ENCODE results near the gene KRT1. TPM values are rescaled to one million over a fixed set of nuclear protein-coding genes. Genes with fewer than 3 reads are reported as not detected.

Gene KRT1
- total RNA-seq, 8 experiments from 2014 or later: 0.17 to 0.24 (median 0.20) TPM; not detected in 5

DNA sequence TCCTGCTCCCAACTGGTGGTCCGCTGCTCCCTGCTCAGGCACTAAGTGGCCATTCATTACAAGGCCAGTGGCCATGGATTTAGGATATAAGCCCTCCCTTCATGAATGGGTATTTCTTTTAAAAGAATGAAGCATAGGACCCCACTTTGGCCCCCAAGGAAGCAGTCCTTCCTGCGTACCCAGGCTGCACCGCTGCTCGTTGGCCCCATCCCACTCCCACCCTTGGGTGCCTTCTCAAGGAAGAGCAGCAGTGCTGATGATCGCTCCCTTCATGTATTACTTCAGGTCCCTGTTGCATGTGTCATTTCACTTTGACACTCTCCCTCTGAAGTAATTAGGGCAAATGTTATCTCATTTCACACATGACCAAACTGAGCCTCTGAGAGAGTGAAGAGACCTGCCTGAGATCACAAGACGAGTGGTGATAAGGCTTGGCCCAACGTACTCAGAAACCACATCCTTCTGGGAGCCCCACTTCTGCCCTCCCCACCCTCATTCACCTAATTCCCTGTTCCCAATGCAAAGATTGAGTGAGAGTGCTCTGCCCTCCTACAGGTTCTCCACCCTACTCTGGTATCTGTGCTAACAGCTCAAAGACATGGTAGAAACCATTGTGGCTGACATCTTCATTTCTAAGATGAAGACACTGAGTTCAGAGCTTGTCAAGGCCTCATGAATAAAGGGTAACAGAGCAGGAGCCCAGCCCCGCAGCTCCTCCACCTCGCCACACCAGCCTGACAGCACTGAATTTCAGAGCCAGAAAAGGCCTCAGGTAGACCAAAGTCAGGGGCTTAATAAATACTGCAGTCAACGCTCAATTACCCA, 17.9 kb downstream of the KRT1 start:
- no peak overlapping the region for H3K27ac ChIP-seq
- no peak overlapping the region for H3K4me3 ChIP-seq
- in situ Hi-C loops (cut with MboI; ENCODE audit: low pct_unique_long_range_greater_than_20kb in 2 of 9, low sequenced_read_pairs in 9 of 9, unreplicated experiment in 9 of 9): loop anchor here in 1 of 9 experiments (25.0 kb wide), 1 partner anchor 200 kb away; no protein-coding TSS in a partner anchor
- 20 to 100% (median 73%) methylated on average over 1 to 6 of the region's 10 CpGs; no CpG with 5 or more reads in 3 of the 10 experiments for WGBS, 10 experiments
- H3K4me1 ChIP-seq (replicated peaks in 1 of 2): no peaks in the 10 kb centered on the region
- ATAC-seq (replicated peaks in 6 of 8): no peak

DNA sequence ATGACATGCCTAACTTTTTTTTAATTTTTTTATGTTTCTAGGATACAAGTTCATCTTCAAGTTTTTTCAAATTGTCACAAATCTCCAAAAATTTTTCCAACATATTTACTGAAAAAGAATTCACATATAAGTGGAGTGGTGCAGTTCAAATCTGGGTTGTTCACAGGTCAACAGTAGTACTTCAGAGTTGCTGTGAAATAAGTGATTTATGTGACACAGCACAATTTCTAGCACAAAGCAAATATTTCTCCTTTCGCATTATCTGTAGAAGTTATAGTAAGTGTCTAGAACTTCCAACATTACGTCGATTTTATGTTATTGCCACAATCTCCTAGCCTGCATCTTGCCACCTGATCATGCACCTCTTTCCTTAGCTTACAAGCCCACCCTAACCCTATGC, 18.5 kb downstream of the KRT1 start:
- ATAC-seq (replicated peaks in 6 of 8): no peak
- 68 to 100% (median 83%) methylated on average over 1 to 3 of the region's 3 CpGs; no CpG with 5 or more reads in 3 of the 10 experiments for WGBS, 10 experiments
- in situ Hi-C loops (cut with MboI; ENCODE audit: low pct_unique_long_range_greater_than_20kb in 2 of 9, low sequenced_read_pairs in 9 of 9, unreplicated experiment in 9 of 9): loop anchor here in 1 of 9 experiments (25.0 kb wide), 1 partner anchor 201 kb away; no protein-coding TSS in a partner anchor

DNA sequence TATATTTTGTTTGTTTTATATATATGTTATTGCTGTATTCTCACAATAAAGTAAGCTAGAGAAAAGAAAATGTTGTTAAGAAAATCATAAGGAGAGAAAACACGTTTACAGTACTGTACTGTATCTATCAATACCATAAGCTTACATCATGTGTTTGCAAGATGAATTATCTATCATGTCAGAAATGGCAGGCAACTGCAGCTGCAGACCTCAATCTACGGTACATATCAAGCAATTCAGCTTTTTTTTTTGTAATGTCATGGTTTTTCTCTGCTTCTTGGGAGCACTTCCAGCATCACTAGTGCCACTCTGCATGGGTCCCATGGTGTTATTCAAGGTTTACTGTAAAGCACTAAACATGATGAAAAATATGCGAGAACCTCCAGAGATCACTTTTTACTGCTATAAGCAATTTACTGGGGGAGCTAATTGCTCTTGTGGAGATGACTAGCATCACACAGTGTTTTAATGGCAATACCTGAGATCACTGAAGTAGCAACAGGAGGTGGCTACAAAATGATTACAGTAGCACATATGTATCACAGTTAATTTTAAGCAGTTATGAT, 19.2 kb downstream of the KRT1 start:
- WGBS, 10 experiments: 25 to 83% (median 61%) methylated on average over 1 to 3 of the region's 3 CpGs; no CpG with 5 or more reads in 1 of the 10 experiments
- Histone ChIP-seq H3K4me1 (replicated peaks in 1 of 2) (no peaks in the 10 kb centered on the region), H3K4me3 (no peak overlapping the region), H3K27ac (no peak overlapping the region)
- in situ Hi-C loops (cut with MboI; ENCODE audit: low pct_unique_long_range_greater_than_20kb in 2 of 9, low sequenced_read_pairs in 9 of 9, unreplicated experiment in 9 of 9): loop anchor here in 1 of 9 experiments (25.0 kb wide), 1 partner anchor 201 kb away; no protein-coding TSS in a partner anchor
- peak in 1 of 8 experiments; percentile 15 for ATAC-seq (replicated peaks in 6 of 8)

More for the DNA sequence above, 18.5 kb downstream of the KRT1 start:
- Histone ChIP-seq H3K27ac (no peak overlapping the region), H3K4me3 (no peak overlapping the region), H3K4me1 (replicated peaks in 1 of 2) (no peaks in the 10 kb centered on the region)

DNA sequence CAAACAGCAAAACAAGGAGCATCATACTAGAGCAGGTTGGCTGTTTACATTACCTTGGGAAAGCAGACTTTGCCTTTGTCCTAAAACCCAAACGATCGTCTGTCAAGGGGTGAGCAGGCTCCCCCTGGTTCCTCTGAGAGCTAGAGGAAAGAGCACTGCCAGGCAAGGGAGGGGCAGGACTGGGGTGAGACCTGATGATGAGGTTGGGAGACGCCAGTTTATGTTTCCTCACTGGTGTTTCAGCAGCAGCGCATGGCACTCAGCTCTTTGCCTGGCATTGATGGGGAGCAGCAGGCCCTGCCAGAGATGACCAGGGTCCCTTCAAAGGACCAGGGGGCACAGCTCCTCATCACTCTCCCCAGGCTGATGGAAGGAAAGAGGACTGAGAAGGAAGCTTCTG, 20.3 kb downstream of the KRT1 start:
- in situ Hi-C loops (cut with MboI; ENCODE audit: low pct_unique_long_range_greater_than_20kb in 2 of 9, low sequenced_read_pairs in 9 of 9, unreplicated experiment in 9 of 9): loop anchor here in 1 of 9 experiments (25.0 kb wide), 1 partner anchor 202 kb away; no protein-coding TSS in a partner anchor
- Histone ChIP-seq H3K27ac (no peak overlapping the region), H3K4me3 (no peak overlapping the region), H3K4me1 (replicated peaks in 1 of 2) (no peaks in the 10 kb centered on the region)
- 0 to 100% (median 47%) methylated on average over 1 to 3 of the region's 4 CpGs; no CpG with 5 or more reads in 5 of the 10 experiments for WGBS, 10 experiments
- no peak for ATAC-seq (replicated peaks in 6 of 8)

DNA sequence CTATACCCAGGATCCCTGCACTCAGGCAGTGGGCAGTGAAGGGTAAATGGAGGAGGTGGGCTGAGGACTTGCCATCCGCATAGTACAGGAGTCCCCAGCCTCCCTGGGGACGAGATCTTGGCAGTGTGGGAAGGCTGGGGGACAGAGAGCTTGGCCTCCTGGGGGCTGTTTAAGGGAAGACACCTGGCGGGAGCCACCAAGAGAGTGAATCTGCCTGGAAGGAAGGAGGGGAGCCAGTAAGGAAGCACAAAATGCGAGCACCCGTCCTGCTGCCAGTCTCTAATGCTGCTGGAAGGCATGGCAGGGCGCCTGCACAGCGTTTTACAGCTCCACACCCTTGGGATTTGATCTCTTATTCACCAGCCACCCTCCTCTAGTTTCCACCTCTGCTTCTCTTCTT, 20.8 kb downstream of the KRT1 start:
- in situ Hi-C loops (cut with MboI; ENCODE audit: low pct_unique_long_range_greater_than_20kb in 2 of 9, low sequenced_read_pairs in 9 of 9, unreplicated experiment in 9 of 9): loop anchor here in 1 of 9 experiments (25.0 kb wide), 1 partner anchor 203 kb away; no protein-coding TSS in a partner anchor
- no peaks in the 10 kb centered on the region for H3K4me1 ChIP-seq (replicated peaks in 1 of 2)
- ATAC-seq (replicated peaks in 6 of 8): no peak
- H3K27ac ChIP-seq: no peak overlapping the region
- no peak overlapping the region for H3K4me3 ChIP-seq
- WGBS, 10 experiments: 0 to 60% (median 37%) methylated on average over 1 to 5 of the region's 7 CpGs; no CpG with 5 or more reads in 6 of the 10 experiments

DNA sequence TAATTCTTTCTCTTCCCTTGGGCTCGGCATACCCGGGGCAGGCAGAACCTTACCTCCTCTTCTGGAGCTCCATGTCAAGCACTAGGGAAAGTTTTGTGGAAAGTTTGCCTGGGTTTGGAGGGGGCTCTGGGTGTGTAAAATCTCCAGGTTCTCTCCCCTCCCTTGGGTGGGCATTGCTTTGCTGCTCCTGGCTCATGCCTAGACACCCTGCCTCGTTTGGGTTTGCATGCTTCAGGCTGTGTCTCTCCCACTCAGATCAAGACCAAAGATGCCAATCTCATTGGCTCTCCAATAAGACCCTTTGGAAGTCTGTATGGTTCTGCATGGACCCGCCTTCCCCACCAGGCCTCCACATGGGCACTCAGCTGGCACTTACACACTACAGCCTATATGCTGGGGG, 22.0 kb downstream of the KRT1 start:
- Histone ChIP-seq H3K4me3 (no peak overlapping the region), H3K4me1 (replicated peaks in 1 of 2) (no peaks in the 10 kb centered on the region), H3K27ac (no peak overlapping the region)
- in situ Hi-C loops (cut with MboI; ENCODE audit: low pct_unique_long_range_greater_than_20kb in 2 of 9, low sequenced_read_pairs in 9 of 9, unreplicated experiment in 9 of 9): loop anchor here in 1 of 9 experiments (25.0 kb wide), 1 partner anchor 204 kb away; no protein-coding TSS in a partner anchor
- no peak for ATAC-seq (replicated peaks in 6 of 8)
- WGBS, 10 experiments: 20 to 83% (median 53%) methylated on average over 1 to 4 of the region's 4 CpGs; no CpG with 5 or more reads in 3 of the 10 experiments

DNA sequence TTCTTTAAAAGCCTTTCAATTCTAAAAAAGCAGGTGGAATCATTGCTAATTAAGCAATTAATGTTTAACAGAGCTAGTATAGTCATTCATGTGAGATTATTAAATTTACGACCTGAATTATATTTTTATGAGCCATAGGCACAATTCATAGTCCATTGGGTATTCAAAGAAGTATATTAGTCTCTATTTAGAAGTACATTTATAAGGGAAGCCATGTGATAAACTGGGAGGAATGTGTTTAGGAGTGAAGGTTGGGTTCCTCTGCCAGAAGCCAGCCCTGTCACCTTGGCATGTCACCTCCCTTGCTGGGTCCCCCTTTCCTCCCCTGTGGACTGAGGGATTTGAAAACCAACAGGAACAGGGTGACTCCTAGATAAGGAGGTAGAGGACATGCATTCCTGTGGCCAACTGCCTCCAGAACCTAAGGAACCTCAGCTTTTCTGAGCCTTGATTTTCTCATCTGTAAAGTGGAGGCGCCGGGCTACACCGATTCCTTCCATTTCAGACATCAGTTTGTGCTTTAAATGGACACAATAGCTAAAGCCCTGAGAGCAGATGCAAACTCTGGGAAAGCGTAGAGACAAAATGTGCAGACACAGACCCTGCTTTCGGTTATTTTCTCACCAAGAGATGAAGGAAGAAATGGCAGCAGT, 22.8 kb downstream of the KRT1 start:
- in situ Hi-C loops (cut with MboI; ENCODE audit: low pct_unique_long_range_greater_than_20kb in 2 of 9, low sequenced_read_pairs in 9 of 9, unreplicated experiment in 9 of 9): loop anchor here in 1 of 9 experiments (25.0 kb wide), 1 partner anchor 205 kb away; no protein-coding TSS in a partner anchor
- 0 to 100% (median 75%) methylated on average over 1 to 6 of the region's 6 CpGs for WGBS, 10 experiments
- H3K4me1 ChIP-seq (replicated peaks in 1 of 2): no peaks in the 10 kb centered on the region
- no peak for ATAC-seq (replicated peaks in 6 of 8)
- H3K27ac ChIP-seq: no peak overlapping the region
- no peak overlapping the region for H3K4me3 ChIP-seq

DNA sequence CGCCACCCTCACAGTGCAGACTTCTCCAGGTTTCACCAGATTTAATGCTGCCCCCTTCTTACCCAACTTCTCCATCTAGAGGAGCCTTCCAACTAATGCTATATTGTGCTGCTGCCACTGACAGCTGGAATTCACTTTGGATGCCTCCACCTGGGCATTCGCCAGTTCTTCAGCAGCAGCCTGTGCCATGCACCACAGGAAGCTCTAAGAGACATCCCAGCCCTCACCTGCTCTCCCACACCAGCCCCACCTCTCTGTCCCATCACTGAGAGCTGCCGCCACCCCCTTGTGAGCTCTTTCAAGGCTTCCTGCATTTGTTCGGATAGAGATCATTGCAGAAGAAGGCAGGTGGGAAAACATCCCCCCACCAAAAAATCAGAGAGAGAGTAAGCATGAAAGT, 23.6 kb downstream of the KRT1 start:
- 25 to 83% (median 56%) methylated on average over 1 to 2 of the region's 4 CpGs; no CpG with 5 or more reads in 3 of the 10 experiments for WGBS, 10 experiments
- H3K27ac ChIP-seq: no peak overlapping the region
- H3K4me3 ChIP-seq: no peak overlapping the region
- in situ Hi-C loops (cut with MboI; ENCODE audit: low pct_unique_long_range_greater_than_20kb in 2 of 9, low sequenced_read_pairs in 9 of 9, unreplicated experiment in 9 of 9): loop anchor here in 1 of 9 experiments (25.0 kb wide), 1 partner anchor 206 kb away; no protein-coding TSS in a partner anchor
- no peaks in the 10 kb centered on the region for H3K4me1 ChIP-seq (replicated peaks in 1 of 2)
- no peak for ATAC-seq (replicated peaks in 6 of 8)

DNA sequence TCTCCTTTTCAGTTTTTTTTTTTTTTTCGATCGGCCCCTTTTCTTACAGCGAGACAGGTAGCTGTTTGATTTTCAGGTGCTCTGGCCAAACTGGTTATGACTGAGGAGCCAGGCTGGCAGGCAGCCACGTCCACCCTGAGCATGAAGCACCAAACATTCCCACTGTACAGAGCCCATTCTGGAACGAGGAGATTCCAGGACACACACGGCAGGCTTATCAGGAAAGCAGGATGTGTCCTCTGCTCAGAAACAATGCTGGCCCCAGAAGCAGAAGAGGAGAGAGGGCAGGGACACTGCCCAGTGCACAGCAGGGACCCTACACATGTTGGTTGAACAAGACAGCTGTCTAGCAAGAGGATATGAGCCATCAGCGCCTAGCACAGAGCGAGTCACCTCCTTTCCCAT, 24.5 kb downstream of the KRT1 start:
- WGBS, 10 experiments: 25 to 85% (median 51%) methylated on average over 1 to 7 of the region's 8 CpGs
- no peak for ATAC-seq (replicated peaks in 6 of 8)
- Histone ChIP-seq H3K4me1 (replicated peaks in 1 of 2) (no peaks in the 10 kb centered on the region), H3K4me3 (no peak overlapping the region), H3K27ac (no peak overlapping the region)
- in situ Hi-C loops (cut with MboI; ENCODE audit: low pct_unique_long_range_greater_than_20kb in 2 of 9, low sequenced_read_pairs in 9 of 9, unreplicated experiment in 9 of 9): loop anchor here in 1 of 9 experiments (25.0 kb wide), 1 partner anchor 207 kb away; no protein-coding TSS in a partner anchor

DNA sequence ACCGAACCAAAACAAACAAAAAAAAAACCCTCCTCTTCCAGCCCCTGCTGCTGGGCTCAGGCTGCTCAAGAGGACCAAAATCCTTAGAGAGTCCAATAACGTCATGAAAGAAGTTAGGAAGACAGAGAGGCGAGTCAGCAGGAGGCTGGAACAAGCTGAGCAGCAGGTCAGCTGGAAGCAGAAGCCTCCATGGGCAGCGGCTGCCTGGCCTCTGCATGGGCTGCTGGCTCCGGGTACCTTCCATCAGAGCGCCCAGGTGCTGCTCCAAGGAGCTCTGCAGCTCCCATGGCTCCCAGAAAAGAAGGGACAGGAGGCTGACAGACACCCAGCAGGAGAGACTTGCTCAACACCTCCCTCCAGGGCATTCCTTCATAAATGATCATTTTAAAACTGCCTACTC, 25.0 kb downstream of the KRT1 start:
- in situ Hi-C loops (cut with MboI; ENCODE audit: low pct_unique_long_range_greater_than_20kb in 2 of 9, low sequenced_read_pairs in 9 of 9, unreplicated experiment in 9 of 9): loop anchor here in 1 of 9 experiments (25.0 kb wide), 1 partner anchor 207 kb away; no protein-coding TSS in a partner anchor
- H3K4me1 ChIP-seq (replicated peaks in 1 of 2): no peaks in the 10 kb centered on the region
- ATAC-seq (replicated peaks in 6 of 8): peak in 1 of 8 experiments; percentile 22
- WGBS, 10 experiments: 0 to 80% (median 43%) methylated on average over 1 to 5 of the region's 6 CpGs; no CpG with 5 or more reads in 3 of the 10 experiments
- no peak overlapping the region for H3K4me3 ChIP-seq
- H3K27ac ChIP-seq: no peak overlapping the region

DNA sequence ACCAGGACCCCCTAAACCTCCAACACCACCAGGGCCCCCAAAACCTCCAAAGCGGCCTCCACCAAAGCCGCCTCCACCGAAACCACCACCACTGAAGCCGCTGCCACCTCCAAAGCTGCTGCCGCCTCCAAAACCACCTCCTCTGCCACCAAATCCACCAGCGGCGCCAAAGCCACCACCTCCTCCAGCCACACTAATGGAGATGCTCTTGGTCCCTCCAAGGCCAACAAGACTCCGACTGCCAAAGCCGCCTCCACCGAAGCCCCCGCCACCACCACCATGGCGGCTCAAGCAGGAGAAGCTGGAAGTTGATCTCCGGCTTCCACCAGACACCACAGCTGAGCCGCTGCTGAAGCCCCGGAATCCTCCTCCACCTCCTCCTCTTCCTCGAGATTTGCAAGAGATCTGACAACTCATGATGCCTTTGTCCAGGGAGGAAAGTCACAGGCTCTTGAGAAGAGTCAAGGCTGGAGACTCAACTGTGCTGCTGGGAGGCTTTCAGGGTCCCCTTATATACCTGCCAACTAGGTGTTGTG, 28.4 kb downstream of the KRT1 start, which contains the start of gene KRT2:
Gene KRT2, minus strand, starts transcription at position 486 of the 536 bp plus-strand sequence. Its CDS starts 69 bp downstream, at position 417.
- in situ Hi-C loops (cut with MboI; ENCODE audit: low pct_unique_long_range_greater_than_20kb in 2 of 9, low sequenced_read_pairs in 9 of 9, unreplicated experiment in 9 of 9): loop anchor here in 1 of 9 experiments (25.0 kb wide), 1 partner anchor 211 kb away; no protein-coding TSS in a partner anchor
- no peak within 1 kb of the TSS for H3K27ac ChIP-seq
- no peak within 1 kb of the TSS for H3K4me3 ChIP-seq
- ATAC-seq (replicated peaks in 6 of 8): no peak
- WGBS, 10 experiments: 73 to 100% (median 88%) methylated on average over 1 to 12 of the region's 16 CpGs; no CpG with 5 or more reads in 6 of the 10 experiments
- no peaks in the 10 kb centered on the region for H3K4me1 ChIP-seq (replicated peaks in 1 of 2)

DNA sequence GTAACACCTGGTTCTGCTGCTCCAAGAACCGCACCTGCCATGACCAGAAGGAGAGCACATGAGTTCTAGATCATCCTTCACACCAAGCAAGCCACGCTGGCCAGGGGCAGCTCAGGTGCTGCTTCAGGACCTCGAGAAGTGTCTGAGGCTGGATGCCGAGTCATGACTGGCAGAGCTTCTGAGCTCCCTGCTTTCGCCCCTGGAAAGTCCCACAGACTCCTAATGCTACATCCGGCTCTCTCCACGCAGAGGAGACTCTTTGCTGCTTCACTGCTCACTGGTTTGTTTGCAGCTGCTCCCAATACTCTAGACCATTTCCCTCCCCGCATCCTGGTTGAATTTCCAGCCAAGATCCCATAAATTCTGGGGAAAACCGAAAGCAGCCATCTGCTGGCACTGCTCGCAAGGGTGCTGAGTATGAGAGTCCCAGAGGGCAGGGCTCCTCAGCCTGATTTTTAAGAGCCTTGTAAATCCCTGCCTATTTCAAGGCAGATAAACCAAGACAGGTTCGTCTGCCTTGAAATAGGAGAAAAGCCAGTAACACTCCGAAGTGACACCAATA, 29.6 kb downstream of the KRT1 start:
- Histone ChIP-seq H3K4me3 (no peak overlapping the region), H3K4me1 (replicated peaks in 1 of 2) (no peaks in the 10 kb centered on the region), H3K27ac (no peak overlapping the region)
- 0 to 84% (median 67%) methylated on average over 1 to 7 of the region's 12 CpGs; no CpG with 5 or more reads in 2 of the 10 experiments for WGBS, 10 experiments
- ATAC-seq (replicated peaks in 6 of 8): peak in 2 of 8 experiments; percentile 46 to 56
- in situ Hi-C loops (cut with MboI; ENCODE audit: low pct_unique_long_range_greater_than_20kb in 2 of 9, low sequenced_read_pairs in 9 of 9, unreplicated experiment in 9 of 9): loop anchor here in 1 of 9 experiments (25.0 kb wide), 1 partner anchor 212 kb away; no protein-coding TSS in a partner anchor
